HepG2 (cell line): ENCODE measurements around the gene GCNT2.

Experiments
- CTCF ChIP-seq: sonication (generic); formaldehyde crosslinking; IDR thresholded peaks from 2 replicates; pipeline ENCODE4 v1.5.0; 2020; ENCODE audit warnings: mild to moderate bottlenecking, missing genetic modification reagents, moderate library complexity
- JUNB ChIP-seq: sonication (generic); formaldehyde crosslinking; IDR thresholded peaks from 2 replicates; pipeline ENCODE4 v1.8.0; 2022; ENCODE audit warnings: missing genetic modification reagents, mild to moderate bottlenecking, borderline replicate concordance
- KMT2A ChIP-seq: sonication (generic); formaldehyde crosslinking; IDR thresholded peaks from 2 replicates; pipeline ENCODE4 v1.4.0; 2020; ENCODE audit warnings: missing genetic modification reagents
- NFATC3 ChIP-seq: sonication (generic); formaldehyde crosslinking; IDR thresholded peaks from 2 replicates; pipeline ENCODE4 v1.5.1; 2020; ENCODE audit warnings: mild to moderate bottlenecking, missing genetic modification reagents
- POGK ChIP-seq: sonication (generic); formaldehyde crosslinking; conservative IDR thresholded peaks from 2 replicates; pipeline ENCODE4 v1.8.0; 2022; ENCODE audit warnings: mild to moderate bottlenecking, moderate library complexity, missing genetic modification reagents
- POLR2AphosphoS5 ChIP-seq: IDR thresholded peaks from 2 replicates; pipeline ENCODE4 v1.6.1; 2012; ENCODE audit warnings: low read depth, low read length
- SP1 ChIP-seq, 2 experiments: fragments of 450-650 bp in 1 of 2; sonication (generic) in 1 of 2; formaldehyde crosslinking in 1 of 2; IDR thresholded peaks; 2 replicates each; pipeline versions ENCODE4 v1.4.0 to v1.6.1; 2016 to 2020; ENCODE audit warnings: missing genetic modification reagents in 1 of 2
- THAP7 ChIP-seq: sonication (generic); formaldehyde crosslinking; IDR thresholded peaks from 2 replicates; pipeline ENCODE4 v1.8.1; 2023; ENCODE audit warnings: mild to moderate bottlenecking, missing genetic modification reagents
- YEATS4 ChIP-seq: sonication (generic); formaldehyde crosslinking; IDR thresholded peaks from 2 replicates; pipeline ENCODE4 v1.4.0; 2020; ENCODE audit warnings: missing genetic modification reagents, borderline replicate concordance
- ZNF274 ChIP-seq: sonication (generic); formaldehyde crosslinking; IDR thresholded peaks from 2 replicates; pipeline ENCODE4 v1.5.1; 2020; ENCODE audit warnings: mild to moderate bottlenecking, missing genetic modification reagents
- ZNF891 ChIP-seq: sonication (generic); formaldehyde crosslinking; IDR thresholded peaks from 2 replicates; pipeline ENCODE4 v1.5.0; 2020; ENCODE audit warnings: mild to moderate bottlenecking, missing genetic modification reagents

GRCh38 chr6:10511477-10511876 is 9.7 kb upstream of the GCNT2 start:
- TF ChIP-seq CTCF (CRISPR knock-in tag) = no peak
- no peak for TF ChIP-seq YEATS4 (CRISPR knock-in tag)
- no peak for TF ChIP-seq POGK
- no peak for TF ChIP-seq ZNF891 (CRISPR knock-in tag)
- TF ChIP-seq KMT2A (CRISPR knock-in tag) = no peak
- no peak for TF ChIP-seq ZNF274
- no peak for TF ChIP-seq JUNB (CRISPR knock-in tag)
- TF ChIP-seq NFATC3 = no peak
- TF ChIP-seq POLR2AphosphoS5 = no peak
- TF ChIP-seq SP1 (IDR thresholded peaks at IDR 0.05) = no peak
- TF ChIP-seq SP1 (CRISPR knock-in tag; IDR thresholded peaks at IDR 0.05) = no peak
- TF ChIP-seq THAP7 (CRISPR knock-in tag) = no peak
